ENCODE data around the gene CAB39.

DNA sequence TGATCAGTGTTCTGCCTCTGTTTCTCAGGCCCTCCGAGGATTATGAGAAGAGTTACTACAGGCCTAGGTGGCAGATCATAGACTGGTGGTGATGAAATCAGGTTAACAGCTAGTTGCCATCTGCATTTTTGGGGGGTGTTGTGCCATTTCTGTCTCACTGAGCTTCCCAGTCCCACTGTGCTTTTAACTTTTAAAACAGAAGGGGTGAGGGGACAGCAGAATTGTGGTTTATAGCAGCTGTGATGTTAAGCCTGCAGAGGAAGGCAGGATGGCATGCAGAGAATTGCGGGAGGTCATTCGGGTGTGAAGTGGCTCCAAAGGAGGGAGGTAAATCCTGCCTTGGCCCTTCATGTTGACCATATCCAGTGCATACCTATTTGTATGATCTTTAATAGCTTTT lies 5.0 kb downstream of the CAB39 start:
- TF ChIP-seq, protein P1, sequence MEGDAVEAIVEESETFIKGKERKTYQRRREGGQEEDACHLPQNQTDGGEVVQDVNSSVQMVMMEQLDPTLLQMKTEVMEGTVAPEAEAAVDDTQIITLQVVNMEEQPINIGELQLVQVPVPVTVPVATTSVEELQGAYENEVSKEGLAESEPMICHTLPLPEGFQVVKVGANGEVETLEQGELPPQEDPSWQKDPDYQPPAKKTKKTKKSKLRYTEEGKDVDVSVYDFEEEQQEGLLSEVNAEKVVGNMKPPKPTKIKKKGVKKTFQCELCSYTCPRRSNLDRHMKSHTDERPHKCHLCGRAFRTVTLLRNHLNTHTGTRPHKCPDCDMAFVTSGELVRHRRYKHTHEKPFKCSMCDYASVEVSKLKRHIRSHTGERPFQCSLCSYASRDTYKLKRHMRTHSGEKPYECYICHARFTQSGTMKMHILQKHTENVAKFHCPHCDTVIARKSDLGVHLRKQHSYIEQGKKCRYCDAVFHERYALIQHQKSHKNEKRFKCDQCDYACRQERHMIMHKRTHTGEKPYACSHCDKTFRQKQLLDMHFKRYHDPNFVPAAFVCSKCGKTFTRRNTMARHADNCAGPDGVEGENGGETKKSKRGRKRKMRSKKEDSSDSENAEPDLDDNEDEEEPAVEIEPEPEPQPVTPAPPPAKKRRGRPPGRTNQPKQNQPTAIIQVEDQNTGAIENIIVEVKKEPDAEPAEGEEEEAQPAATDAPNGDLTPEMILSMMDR (IDR thresholded peaks at IDR 0.05) = no peak
- TF ChIP-seq POLR2A (IDR thresholded peaks at IDR 0.05) = no peak
